ENCODE data around the gene DCTPP1. TPM values are rescaled to one million over a fixed set of nuclear protein-coding genes. Genes with fewer than 3 reads are reported as not detected.

Gene DCTPP1
- total and polyA plus RNA-seq, 9 of the 15 experiments (the other 6 are each of a cell fraction or from before 2014, with no cell fraction given), result 45.0 to 132 (median 80.6) TPM

GRCh38 chr16:30381291-30382041 is 48.4 kb downstream of the DCTPP1 start (continued):
- TF ChIP-seq CBX3 (IDR thresholded peaks at IDR 0.05; ENCODE audit: borderline replicate concordance in 1 of 2, low read length in 2 of 2) (peak in 1 of 2 experiments; percentile 74; a peak in 1 of 3 replicates), ZNF589 (CRISPR knock-in tag; IDR thresholded peaks at IDR 0.05; ENCODE audit: low read depth) (0 out of 2 replicates have a peak, but pooled peaks have one; percentile 68), ZNF124 (CRISPR knock-in tag; IDR thresholded peaks at IDR 0.05) (no peak), E2F8 (IDR thresholded peaks at IDR 0.05; ENCODE audit: low read depth, partially characterized antibody) (no peak), HNRNPH1 (optimal IDR thresholded peaks at IDR 0.05; ENCODE audit: low read depth, low read length) (no peak), ETV6 (IDR thresholded peaks at IDR 0.05; ENCODE audit: borderline replicate concordance in 1 of 2, low read depth in 2 of 2, low read length in 1 of 2) (no peak), ETV6 (CRISPR knock-in tag; IDR thresholded peaks at IDR 0.05; ENCODE audit: borderline replicate concordance) (no peak), NR2C1 (IDR thresholded peaks at IDR 0.05) (peak; percentile 100), NR2C1 (tag; IDR thresholded peaks at IDR 0.05) (peak; percentile 100), SRF (CRISPR knock-in tag; IDR thresholded peaks at IDR 0.05) (no peak), ETS1 (conservative IDR thresholded peaks at IDR 0.05; ENCODE audit: control insufficient read depth, low read depth, low read length) (peak; percentile 84), BRF1 (IDR thresholded peaks at IDR 0.05; ENCODE audit: borderline replicate concordance, extremely low read depth, insufficient read length) (no peak), MYC (IDR thresholded peaks at IDR 0.05; ENCODE audit: low read depth, low read length) (peak; percentile 26; the same call in 1 of the 2 replicates), MYC (CRISPR knock-in tag; IDR thresholded peaks at IDR 0.05; ENCODE audit: borderline replicate concordance, low read depth) (no peak), LEF1 (IDR thresholded peaks at IDR 0.05) (peak; percentile 71), MYNN (IDR thresholded peaks at IDR 0.05) (no peak), MYNN (CRISPR knock-in tag; IDR thresholded peaks at IDR 0.05) (no peak), GTF2F1 (IDR thresholded peaks at IDR 0.05; ENCODE audit: low read depth, low read length) (no peak), EP300 (IDR thresholded peaks at IDR 0.05; ENCODE audit: low read length) (peak; percentile 57; the same call in 1 of the 2 replicates), TAF1 (IDR thresholded peaks at IDR 0.05; ENCODE audit: control insufficient read depth, extremely low read depth, insufficient read depth, low read length, severe bottlenecking) (peak; percentile 50), ZFP36 (IDR thresholded peaks at IDR 0.05; ENCODE audit: low read depth, low read length, partially characterized antibody) (no peak), SMARCB1 (IDR thresholded peaks at IDR 0.05; ENCODE audit: insufficient read length, low read depth) (no peak), ZZZ3 (IDR thresholded peaks at IDR 0.05) (no peak)

All from K562 (cell line).